HG03442 (cell line): Measurements from ENCODE around the gene ST6GALNAC3.

Experiments used
- ATAC-seq: cut with Tn5 transposase; IDR thresholded peaks from one replicate; pipeline ENCODE4 v1.9.1; 2021; ENCODE audit warnings: mild to moderate bottlenecking, moderate library complexity; ENCODE audit not compliant: unreplicated experiment

The ST6GALNAC3 gene

DNA sequence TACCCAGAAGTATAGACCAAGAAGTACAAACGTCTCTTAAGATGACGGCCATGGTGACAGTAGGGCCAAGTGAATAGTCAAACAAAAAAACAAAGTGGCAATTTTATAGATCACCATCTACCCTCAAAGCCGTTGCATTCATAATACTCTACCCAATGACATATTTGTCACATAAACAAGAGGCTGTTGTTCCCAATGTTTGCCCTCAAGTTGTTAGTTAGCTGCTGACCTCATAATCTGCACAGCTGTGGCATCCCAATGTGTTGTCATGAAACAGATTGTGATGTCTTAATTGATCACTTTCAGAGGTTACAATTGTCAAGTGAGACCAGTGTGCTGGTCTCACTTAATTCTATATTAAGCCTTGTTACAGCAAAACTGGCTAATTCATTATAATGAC is 333.8 kb downstream of the ST6GALNAC3 start:
- ATAC-seq = no peak

DNA sequence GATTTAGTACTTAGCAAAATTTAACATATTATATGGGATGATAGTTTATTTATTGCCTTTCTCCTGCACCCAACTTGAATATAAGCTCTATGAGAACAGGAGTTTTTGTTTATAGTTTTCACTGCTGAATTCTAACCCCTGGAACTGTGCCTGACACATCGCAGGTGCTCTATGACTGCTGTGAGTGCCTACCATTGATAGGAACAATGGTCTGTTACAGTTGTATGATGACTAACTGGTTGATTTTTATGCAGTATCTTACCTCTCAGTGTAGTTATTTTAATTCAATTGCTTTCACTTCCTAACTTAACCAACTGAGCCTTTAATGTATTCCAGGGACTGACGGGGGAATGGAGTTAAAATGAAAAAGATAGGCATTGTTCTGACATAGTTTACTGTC is 336.0 kb downstream of the ST6GALNAC3 start:
- no peak for ATAC-seq

DNA sequence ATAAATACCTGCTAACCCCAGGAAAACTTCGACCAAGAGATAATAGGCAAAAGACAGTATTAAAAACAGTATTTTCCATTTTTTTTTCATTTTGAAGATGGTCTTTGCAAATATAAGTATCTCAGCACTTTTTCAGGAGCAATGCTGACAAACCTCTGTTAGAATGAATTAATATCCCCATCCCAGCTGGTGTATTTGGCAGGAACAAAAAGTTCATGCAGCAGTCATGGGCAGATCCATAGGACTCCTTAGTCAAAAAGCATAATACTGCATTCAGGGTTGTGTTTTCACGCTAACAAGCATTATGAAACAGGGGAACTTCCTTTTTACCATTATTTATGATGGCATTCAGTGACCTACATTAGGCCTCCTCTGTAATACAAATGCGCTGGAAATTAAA is 344.0 kb downstream of the ST6GALNAC3 start:
- ATAC-seq = no peak

DNA sequence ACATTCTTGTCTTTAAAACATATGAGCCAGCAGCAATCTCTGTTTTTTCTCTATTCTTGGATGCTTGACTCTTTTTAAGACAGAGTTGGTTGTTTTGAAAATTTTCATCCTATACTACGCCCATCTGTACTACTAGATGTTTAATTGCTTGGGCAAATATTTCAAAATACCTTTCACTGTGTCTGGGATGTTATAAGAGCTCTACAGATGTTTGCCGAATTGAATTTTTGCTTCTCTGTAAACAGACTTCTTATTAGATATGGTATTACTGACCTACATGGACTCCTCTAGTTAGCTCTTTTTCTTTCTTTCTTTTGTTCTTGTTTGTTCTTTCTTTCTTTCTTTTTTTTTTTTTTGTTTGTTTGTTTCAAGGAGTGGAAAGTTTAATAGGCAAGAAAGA is 345.1 kb downstream of the ST6GALNAC3 start:
- no peak for ATAC-seq

DNA sequence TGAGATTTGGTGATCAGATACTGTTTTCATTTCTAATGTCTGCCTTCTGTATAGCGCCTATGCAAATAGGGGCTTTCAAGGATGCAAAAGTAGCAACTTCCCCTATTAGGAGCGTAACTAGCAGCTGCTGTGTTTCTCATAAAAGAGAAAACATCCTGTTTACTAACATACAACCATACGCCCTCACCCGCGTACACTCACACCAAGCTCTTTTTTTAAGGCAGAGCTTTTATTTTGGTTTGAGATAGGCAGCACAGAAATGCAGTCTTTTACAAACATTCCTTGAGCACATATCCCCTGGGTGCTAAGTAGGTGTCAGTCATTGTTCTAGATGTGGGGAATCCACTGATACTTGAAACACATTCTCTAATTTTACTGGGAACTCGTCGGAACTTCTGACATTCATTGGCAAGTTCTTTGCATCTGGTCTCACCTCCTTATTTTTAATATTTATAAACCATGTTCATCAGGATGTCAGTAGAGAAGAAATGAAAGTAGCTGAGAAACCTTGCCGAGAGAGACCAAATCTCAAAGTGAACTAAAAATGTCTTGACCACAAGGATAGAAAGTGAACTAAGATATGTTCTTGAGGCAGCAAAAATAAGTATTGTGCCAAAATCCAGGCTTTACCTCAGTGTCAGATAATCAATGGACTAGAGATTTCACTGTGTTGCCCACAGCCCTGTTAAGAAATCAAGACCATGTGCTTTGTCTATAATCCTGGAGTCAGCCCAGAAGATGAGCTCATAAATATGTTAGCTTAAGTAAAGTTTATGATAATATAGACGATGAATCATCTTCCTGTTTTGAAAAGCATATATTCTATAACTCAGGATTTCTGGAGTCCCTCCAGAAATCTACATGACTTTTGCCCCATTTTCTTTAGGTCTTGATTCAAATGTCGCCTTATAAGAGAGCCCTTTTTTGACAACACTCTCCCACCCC is 350.9 kb downstream of the ST6GALNAC3 start:
- peak; percentile 82 for ATAC-seq

DNA sequence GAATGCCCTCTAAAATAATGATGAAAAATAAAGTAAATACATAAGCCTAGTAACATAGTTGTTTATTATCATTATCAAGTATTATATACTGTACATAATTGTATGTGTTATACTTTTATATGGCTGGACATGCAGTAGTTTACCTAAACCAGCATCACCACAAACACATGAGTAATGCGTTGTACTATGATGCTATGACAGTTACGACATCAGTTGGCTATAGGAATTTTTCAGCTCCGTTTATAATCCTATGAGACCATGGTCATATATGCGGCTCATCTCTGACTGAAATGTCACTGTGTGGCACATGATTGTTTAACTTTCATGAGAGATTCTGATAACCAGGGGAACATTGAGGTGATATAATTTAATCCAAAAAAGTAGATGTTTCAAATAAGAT is 352.1 kb downstream of the ST6GALNAC3 start:
- no peak for ATAC-seq

DNA sequence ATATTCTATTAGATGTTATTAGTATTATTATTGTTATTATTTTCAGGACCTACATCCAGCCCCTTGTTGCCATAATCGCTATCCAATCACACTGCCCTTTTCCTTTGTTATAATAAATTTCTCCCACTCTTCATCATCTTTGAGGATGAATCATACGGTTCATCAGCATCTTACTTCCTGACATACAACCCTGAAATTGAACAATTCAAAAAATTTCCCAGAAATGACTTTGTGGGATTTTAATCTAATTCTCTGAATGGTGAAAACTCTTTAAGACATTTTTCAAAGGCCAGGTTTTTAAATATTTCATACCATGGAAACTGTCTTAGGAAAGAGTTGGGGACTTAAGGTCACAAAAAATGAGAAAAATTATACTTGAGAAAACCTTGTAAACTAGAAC is 353.5 kb downstream of the ST6GALNAC3 start:
- no peak for ATAC-seq

DNA sequence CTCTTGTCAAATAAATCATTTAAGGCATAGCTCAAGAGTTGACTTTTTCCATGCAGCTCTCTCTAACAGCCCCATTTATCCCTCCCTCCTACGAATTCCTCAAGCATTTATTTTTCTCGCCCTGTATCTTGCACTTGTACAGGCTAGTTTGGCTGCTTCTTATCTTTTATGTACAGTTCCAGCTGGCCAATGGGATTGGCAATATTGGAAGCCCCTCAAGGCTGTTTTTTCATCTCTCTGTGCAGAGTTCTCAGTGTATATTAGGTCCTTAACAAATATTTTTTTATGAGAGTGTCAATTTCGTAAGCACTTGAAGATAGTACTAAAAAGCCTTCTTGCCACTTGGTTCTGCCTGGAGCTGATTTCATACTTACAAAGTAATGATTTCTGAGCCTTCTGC is 356.0 kb downstream of the ST6GALNAC3 start:
- no peak for ATAC-seq

DNA sequence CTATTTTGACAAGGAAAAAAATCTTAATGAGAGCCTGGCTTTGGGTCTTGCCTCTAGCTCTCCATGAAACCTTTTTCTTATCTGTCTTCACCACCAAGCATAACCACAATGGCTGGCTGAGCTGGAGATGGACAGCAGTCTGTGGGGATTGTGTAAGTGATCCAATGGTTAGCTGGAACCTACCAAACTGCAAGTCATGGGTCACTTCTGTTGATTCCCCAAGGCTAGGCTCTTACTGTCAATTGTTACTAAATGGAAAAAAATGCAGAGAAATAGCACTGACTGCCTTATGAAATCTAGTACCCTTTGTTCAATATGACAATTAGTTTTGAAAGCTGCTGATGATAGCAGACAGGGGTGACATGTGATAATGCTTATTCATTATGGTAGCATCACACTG is 359.0 kb downstream of the ST6GALNAC3 start:
- ATAC-seq = no peak

DNA sequence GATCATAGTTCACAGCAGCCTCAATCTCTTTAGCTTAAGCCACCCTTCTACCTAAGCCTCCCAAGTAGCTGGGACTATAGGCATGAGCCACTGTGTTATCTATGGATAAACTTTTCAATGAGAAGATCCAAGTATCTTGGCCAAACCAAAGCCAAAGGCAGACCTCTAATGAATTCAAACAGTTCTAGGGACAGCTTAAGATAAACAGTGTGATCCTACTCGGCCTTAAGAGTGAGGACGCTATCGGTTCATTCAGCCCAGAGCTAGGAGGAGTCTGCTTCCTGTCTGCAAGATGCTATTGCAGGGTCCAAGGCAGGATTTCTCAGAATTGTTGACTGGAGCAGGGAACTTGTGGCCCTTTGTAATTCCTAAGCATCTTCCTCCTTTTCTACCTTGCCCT is 368.7 kb downstream of the ST6GALNAC3 start:
- no peak for ATAC-seq

DNA sequence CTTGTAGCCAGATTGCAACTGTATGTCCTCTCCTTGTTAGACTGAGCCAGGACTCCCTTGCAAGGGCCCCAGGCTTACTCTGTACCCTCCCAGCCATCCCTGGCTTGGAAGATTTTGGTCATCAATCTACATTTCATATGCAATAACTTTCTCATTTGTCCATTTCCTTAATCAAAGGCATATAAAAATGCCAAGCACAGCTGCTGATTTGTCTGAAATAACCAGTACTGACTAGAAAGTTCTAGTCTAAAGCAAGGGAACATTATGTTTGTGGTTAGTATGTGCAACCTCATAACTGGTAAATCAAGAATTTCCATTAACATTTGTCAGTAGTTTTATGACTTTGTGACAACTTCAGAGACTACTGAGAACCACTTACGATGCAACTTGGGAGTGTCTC is 370.2 kb downstream of the ST6GALNAC3 start:
- no peak for ATAC-seq

DNA sequence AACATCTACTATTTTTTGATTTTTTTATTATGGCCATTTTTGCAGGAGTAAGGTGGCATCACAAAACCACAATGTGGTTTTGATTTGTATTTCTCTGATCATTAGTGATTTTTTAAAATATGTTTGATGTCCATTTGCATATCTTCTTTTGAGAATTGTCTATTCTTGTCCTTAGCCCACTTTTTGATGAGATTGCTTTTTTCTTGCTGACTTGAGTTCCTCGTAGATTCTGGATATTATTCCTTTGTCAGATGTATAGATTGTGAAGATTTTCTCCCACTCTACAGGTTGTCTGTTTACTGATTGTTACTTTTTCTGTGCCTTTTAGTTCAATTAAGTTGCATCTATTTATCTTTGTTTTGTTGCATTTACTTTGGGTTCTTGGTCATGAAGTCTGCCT is 375.7 kb downstream of the ST6GALNAC3 start:
- no peak for ATAC-seq

DNA sequence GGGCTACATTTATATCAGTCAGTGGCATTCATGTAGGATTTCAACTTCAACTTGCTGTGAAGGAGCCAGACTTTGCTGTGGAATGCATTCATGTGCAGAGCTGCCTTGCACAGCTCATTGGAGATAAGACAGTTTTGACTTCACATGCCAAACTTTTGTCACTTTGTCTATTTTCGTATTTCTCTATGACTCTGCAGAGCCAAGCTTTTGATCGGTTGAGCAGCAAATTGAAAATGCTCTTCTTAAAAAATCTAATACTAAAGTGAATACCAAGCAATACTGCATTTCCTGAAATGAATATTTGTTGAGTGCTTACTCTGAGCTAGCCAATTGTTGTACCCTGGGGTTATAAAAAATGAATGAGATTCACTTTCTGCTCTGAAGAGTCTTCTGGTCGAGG is 388.7 kb downstream of the ST6GALNAC3 start:
- peak; percentile 46 for ATAC-seq

DNA sequence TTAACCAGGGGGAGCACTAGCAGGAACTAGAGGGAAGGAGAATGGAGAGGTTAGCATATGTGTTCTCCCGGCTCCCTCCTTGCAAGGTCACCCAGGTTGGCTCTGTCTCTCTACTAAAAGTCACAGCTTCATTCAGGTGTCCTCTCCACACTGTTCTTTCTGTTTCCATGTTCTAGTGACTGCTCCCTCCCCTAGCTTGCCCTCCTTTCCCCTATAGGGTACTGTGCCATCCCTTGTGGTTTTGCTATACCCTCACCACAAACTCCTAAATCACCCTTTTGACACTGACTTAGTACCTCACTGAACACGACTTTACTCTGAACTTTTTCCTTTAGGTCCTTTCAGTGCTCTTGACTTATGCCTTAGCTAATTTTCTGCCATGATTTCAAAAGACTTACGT is 389.3 kb downstream of the ST6GALNAC3 start:
- peak; percentile 23 for ATAC-seq

DNA sequence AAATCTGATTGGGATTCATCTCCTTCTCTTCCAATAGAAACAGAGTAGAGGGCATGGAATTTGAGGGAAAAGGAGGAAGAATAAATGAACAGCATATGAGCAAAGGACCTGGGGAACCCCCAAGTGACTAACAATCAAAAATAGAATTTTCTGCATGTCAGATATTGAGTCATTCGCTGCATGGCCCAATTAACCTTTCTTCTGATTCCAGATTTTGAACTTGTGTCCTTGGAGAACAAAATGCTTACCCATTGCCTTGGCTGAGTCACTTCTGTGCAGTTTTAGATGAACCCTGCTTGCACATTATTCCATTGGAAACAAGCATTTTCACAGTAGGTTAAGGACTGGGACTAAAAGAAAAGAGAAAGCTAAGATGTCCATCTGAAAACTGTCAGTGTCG is 390.5 kb downstream of the ST6GALNAC3 start:
- ATAC-seq = no peak

DNA sequence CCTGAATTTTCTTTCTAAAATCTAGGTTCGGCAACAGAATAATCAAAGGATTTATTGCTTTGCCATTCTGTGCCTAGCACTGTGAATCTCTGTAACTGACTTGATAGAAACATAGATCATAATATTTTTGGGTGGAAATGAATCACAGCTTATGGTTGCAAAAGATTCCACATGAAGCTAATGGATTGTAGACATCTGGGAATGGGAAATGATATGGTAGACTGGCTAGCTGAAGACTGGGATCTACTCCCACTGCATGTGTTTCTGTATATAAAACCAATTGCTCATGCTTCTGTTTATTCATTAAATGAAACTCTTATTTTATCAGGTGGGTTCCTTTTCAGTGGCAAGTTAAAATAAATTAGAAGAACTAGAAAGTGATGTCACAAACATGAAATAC is 395.6 kb downstream of the ST6GALNAC3 start:
- ATAC-seq = no peak

DNA sequence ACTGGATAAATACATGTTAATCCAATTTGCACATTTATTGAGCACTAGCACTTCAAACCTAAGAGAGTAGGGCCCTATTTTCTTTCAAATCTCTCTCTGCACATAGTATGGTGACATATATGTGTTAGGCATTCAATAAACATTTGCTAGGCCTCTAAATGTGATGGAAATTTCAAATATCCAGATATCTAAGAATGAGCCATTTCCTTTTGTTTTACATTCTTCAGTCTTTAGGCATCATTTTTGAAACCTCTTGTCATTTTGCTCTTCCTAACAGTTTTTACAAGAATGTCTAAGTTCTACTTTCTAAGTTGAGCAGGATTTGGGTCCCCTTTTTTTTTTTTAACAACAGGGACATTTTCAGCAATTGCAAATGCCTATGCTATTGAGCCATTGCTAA is 397.0 kb downstream of the ST6GALNAC3 start:
- ATAC-seq = no peak

DNA sequence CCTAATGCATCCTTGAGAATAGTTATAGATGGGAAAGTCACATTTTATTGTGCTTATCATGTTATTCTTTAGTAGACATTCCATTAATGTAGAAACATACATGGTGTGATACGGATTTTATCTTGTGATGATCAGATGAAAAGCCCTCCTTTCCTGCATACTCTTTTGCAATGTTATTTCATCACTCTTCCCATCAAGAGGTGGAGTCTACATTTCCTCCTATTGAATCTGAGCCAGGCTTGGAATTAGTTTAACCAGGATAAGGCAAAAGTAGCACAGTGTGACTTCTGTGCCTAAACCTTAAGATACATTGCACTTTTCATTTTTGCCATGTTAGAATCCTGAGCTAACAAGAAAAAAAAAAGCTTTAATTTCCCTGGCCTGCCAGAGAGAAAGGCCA is 399.0 kb downstream of the ST6GALNAC3 start:
- ATAC-seq = no peak

DNA sequence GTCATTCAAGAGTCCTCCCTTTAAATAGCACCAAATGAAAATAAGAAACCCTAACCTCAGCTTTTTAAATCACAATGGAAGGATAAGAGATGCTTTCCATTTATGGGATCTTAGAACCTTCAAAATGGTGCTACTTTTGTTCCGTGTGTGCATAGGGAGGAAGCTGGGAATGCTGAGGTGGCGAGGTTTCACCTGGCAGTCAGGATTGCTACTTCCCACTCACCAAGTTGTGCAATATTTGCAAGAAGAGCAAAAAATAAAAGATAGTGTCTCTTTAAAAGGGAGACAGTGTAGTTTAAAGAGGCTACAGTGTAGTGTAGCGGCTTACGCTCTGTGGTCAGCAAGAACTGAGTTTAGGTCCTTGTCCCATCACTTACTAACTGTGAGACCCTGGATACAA is 400.4 kb downstream of the ST6GALNAC3 start:
- no peak for ATAC-seq

DNA sequence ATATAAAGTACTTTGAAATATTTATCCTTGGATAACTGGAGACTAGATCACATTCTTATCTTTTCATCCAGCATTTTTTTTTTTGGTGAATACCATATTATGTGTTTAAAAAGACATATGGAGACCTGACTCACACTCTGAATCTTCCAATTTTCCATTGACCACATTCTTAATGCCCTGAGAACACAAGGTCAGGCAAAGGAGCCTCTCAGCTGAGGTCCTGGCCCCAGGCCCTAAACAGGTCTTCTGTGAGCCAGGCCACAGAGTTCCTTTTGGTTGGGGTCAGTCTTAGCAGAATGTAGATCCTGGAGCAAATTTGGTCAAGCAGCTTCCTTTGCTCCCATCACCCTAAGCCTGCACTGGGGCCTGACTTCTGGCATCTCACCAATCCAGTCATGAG is 402.6 kb downstream of the ST6GALNAC3 start:
- no peak for ATAC-seq

DNA sequence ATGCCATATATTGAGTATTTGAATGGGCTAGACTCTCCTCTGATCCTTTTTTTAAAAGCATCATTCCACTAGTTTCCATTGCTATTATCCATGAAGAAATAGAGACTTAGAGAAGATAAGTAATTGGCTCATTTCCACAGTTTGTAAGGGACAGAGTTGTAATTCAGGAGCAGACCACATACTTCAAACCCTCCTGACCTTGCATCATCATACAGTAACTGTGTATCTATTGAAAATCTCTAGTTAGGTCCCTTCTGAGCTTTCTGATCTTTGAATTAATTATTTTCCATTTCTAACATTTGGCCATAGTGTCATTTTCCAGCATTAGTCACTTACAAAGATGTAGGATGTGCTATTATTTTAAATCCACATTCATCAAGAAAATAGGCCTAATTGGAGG is 406.3 kb downstream of the ST6GALNAC3 start:
- no peak for ATAC-seq

DNA sequence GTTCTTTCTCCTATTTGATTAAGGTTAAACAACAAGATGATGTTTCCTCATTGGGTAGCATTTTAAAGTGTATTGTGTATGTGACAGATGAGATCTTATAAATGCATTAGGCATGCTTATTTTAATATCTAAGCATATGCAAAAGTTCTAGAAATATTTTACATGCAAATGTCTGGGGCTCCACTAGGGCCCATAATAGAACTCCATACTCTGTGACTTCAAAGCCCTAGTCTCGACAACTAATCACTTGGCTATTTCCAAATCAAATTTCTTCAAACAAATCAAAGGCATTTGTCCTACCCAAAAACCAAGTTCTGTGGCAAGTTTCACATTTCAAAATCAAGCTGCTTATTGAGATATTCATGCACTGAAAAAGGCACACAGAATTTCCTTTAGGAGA is 407.1 kb downstream of the ST6GALNAC3 start:
- no peak for ATAC-seq

DNA sequence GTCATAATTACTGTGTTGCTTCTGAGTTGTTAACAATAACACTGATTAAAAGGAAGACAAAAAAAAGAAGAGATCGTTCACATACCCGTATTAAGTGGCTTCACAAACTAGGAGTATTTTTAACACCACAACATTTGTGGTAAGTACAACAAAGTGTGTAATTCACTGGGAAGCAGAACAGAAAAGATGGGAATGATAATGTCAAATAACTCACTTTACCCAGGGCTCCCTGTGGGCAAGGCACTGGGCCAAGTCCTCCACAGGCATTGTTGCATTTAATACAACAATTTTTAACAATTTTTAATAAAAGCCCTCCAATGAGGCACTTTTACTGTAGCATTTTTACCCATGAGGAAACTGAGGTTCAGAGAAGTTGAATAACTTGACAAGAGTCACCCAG is 407.7 kb downstream of the ST6GALNAC3 start:
- no peak for ATAC-seq
